Frontal cortex (tissue), 4 donors: ENCODE measurements around the gene DGCR2. TPM values are rescaled to one million over a fixed set of nuclear protein-coding genes. Genes with fewer than 3 reads are reported as not detected.
"Not testable (repeated sequence)": the region's sequence is repeated elsewhere in the genome, so short reads cannot be mapped to it uniquely, and the experiment has no call there.

Source experiments
- DNase-seq, 2 donors: peaks; one replicate each; pipeline ENCODE4 v3.0.0; 2012; ENCODE audit warnings: low spot score in 2 of 2
- FAIRE-seq: peaks from 2 replicates; lab custom pipeline; 2012; peaks lifted over from hg19 to GRCh38; lab: Jason Lieb, UNC
- total RNA-seq: library from RNA; depleted of rRNA; stranded (reverse); fragments of >200 nt; gene quantifications from one replicate; pipeline ENCODE4 v1.2.3, GENCODE V29; 2014
- donor health status: control.
- donor health status: control.
- donor health status: control.

DGCR2 gene
- total RNA-seq, 1 donor from 2014 or later: 65.2 TPM

DNA sequence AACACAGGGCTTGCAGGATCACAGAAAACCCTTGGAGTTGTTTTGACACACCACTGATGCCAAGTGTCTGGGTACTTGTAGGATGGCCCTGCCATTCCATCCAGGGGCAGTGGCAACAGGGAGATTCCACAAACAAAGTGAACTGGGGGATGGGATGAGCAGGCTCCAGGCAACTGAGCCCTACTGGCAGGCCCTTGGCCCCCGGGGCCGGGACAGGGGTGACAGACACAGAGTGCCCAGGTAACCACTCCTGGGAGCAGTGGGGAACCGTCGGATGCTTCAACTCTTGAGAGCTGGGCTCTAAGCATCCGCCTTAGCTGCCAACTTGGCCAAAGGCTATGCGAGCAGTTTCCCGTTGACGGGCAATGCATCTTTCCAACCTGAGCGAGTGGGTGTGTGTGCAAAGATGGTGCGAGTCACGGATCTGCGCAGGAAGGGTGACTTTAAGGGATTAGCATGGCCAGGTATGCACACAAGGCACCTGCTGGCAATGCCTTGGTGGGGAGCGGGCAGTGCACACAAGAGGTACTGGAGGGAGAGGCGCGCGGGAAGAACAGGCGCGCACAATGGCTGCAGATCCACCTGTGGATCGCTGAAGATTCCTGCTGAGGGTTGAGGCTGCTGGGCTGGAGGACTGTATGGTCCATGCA lies 103.1 kb downstream of the DGCR2 start:
- no peak for DNase-seq
- FAIRE-seq: no peak

DNA sequence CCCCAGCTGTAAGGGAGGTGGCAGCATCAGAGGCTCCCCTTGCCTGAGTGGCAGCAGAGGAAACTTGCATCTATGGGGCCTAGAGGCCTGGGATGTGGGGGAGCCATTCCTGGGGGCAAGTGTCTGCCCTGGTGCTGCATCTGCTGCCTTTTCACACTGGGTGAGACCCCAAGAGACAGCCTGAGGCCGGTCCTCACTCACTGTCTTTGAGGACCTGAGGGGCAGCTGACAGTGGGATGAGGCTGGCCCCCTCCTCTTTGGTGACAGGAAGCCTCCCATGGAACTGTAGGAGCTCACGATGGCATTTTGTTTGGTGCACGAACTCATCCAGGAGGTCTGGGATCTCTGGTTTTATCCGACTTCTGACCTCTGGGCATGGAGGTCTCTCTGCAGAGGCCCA lies 104.0 kb downstream of the DGCR2 start:
- no peak for FAIRE-seq

DNA sequence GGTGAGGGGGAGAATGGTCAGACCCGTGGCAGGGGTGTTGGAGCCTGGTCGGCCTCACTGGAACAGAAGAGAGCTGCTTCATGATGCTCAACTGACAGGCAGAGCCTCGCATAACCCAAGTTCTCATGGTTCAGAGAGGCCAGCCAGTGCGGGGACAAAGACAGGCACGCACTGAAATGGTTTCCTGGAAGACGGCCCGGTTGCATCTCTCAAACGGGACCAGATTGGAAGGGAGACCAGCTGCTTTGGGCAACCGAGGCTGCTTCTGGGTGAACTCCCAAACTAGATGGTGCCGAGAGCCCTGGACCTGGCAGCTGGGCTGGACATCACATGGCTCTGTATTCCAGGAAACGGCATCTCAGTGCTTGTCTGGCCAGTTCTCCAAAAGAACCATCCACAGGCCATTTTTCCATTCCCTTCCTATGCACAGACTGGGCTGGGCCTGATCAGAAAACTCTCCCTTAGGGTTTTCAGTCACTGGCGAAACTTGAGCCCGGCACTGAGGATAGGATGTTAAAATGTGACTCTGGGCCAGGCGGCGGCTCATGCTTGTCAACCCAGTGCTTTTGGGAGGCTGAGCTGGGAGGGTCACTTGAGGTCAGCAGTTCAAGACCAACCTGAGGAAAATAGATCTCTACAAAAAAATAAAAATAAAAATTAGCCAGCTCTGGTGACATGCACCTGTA lies 106.0 kb downstream of the DGCR2 start:
- no peak for DNase-seq
- no peak for FAIRE-seq

More for the DNA sequence above, 104.0 kb downstream of the DGCR2 start:
- no peak for DNase-seq

DNA sequence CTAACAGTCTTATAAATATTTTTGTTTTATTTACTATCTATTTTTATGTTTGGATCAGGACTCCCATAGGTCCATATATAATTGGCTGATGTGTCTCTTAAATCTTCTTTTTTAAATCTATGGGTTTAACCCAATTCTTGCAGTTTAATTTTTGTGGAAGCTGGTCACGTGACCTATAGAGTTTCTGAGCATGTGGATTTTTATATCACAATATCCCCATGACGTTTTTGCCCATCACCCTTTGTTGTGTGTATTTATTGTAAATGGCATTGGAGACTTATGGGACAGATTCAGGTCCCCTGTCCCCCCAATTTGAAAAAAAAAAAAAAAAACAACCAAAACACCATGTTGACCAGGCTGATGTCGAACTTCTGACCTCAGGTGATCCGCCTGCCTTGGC lies 107.3 kb downstream of the DGCR2 start:
- FAIRE-seq (no peak), DNase-seq (no peak)

DNA sequence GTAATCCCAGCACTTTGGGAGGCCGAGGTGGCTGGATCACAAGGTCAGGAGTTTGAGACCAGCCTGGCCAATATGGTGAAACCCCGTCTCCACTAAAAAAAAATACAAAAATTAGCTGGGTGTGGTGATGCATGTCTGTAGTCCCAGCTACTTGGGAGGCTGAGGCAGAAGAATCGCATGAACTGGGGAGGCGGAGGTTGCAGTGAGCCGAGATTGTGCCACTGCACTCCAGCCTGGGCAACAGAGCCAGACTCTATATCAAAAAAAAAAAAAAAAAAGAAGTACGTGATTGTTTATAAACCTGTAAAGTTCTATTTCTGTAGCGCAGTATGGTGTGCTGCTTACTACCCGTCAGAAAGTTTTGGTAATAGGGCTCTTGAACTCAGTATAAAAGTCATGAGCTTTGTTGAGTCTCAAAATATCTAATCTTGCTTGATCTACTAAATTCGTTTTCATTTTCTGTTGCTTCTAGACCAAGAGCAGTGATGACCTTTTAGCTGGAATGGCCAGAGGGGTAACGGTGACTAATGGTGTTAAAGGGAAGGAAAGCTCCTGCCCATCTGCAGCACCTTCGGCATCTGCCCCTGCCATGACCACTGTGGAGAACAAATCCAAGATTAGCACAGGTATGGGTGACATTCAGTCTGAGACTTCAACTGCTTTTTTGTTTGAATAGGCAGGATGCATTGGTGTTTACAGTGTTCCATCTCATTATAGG lies 108.2 kb downstream of the DGCR2 start:
- FAIRE-seq, DNase-seq: not testable (repeated sequence)

DNA sequence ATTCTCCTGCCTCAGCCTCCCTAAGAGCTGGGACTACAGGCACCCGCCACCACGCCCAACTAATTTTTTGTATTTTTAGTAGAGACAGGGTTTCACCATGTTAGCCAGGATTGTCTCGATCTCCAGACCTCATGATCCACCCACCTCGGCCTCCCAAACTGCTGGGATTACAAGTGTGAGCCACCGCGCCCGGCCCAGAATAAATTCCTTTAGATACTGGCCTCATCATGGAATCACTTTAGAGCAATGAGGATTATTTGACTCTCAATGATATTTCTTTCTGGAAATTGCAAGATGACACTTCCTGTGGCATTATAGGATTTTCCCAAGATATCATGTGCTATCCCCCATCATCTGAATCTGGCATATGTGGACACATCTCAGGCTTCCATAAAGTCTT lies 108.8 kb downstream of the DGCR2 start:
- not testable (repeated sequence) for FAIRE-seq, DNase-seq

DNA sequence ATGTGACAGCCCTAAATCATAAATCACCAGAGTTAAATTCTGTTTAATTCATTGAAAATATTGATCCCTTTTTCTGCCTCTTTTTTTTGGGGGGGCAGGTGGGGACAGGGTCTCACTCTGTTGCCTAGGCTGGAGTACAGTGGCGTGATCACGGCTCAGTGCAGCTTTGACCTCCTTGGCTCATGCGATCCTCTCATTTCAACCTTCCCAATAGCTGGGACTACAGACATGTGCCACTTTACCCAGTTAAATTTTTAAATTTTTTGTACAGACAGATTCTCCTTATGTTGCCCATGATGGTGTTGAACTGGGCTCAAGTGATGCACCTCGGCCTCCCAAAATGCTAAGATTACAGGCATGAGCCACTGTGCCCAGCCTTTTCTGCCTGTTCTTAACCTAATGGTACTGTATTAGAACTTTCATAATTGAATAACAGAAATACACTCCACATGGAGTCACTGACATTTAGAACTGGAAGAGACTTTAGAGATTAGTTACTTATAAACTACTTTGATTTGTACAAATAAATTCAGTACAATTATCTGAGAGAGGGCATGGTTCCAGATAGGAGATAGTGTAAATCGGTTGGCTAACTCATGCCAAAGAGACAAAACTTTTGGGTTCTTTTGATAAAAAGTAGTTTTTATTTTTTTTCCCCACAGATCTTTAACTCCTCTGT lies 109.8 kb downstream of the DGCR2 start:
- FAIRE-seq: no peak

DNA sequence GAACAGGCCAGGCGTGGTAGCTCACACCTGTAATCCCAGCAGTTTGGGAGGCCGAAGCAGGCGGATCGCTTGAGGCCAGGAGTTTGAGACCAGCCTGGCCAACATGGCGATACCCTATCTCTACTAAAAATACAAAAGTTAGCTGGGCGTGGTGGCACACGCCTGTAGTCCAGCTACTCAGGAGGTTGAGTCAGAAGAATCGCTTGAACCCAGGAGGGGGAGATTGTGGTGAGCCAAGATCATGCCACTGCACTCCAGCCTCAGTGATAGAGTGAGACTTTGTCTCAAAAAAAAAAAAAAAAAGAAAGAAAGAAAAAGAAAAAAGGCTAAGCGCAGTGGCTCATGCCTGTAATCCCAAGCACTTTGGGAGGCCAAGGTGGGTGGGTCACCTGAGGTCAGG lies 110.6 kb downstream of the DGCR2 start:
- FAIRE-seq, DNase-seq: not testable (repeated sequence)

More for the DNA sequence above, 109.8 kb downstream of the DGCR2 start:
- DNase-seq: no peak

DNA sequence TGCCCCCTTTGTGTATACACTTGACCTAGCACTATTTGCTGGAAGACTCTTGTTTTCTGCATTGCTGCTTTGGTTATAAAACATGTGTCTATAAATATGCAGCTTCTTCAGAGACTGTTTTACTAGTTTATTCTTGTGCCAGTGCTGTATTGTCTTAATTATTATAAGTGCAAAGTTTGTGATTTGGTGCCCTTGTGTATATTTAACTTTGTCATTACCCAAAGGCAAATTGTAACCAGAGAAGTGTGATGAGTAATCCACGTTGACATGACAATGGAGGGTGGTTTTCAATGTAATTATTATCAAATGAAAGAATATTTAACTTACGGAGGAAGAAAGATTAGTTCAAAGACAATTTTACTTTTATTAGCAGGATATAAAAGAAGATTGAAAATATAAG lies 111.1 kb downstream of the DGCR2 start:
- no peak for FAIRE-seq
- no peak for DNase-seq

DNA sequence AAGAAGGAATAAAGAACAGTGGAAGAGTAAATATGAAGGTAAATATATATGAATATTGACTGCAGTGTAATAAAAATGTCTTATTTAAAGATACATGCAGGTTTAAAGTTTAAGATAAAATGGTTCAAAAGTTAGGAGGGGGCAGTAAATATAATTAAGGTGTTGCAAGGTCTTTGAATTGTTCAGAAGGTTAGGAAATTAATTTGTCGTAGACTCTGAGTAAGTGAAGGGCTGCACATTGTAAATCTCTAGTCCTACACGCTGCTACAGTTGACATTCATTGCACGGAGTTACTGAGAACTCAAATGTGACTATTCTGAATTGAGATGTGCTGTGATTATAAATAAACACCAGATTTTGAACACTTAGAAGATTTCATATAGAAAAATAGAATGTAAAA lies 116.3 kb downstream of the DGCR2 start:
- DNase-seq (no peak), FAIRE-seq (no peak)

DNA sequence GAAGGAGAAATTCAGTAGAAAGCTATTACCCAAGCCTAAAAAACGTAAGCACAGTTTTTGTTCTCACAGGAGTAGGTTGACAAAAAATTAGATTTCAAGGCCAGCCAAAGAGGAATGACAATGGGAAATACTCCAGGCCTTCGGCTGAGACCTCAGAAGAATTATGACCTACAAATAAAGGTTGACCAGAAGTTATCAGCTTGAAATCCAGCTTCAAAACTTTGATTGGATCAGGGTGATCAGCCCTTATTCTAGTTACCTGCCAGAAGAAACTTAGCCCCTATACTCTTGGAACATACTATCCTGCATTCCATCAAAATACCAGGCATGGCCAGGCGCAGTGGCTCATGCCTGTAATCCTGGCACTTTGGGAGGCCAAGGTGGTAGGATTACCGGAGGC lies 117.7 kb downstream of the DGCR2 start:
- FAIRE-seq: no peak
- DNase-seq: no peak

DNA sequence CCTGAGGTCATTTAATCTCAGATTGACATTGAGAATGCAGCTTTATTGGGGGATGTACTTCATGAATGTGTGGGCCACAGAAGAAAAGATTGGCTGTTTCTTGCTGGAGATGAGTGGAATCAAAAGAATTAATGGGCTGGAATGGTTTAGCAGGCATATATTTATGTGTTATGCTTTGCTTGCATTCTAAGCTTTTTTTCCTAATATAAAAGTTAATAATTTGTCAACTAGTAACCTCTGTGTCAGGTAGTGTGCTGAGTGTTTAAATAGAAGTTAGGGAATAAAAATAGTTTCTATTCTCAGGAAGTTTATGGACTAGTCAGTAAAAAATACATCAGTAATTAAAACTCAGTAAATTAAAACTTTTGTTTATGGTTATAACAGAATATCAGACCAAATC lies 118.7 kb downstream of the DGCR2 start:
- DNase-seq: no peak
- FAIRE-seq: no peak

DNA sequence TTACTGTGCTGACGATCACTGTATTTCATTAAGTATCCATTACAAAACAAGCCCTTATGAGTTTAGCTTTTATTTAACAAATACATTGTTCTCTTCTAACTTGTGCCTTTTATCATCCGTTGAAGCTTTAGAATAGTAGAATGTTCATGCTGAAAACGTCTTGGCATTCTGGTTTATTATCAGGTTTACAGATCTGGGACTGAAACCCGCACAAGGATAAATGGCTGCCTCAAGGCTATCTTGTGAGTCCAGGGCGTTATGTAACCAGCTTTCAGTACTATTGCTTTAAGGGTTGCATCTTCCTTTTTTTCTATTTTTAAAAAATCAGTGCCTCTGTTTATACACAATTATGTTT lies 119.6 kb downstream of the DGCR2 start:
- no peak for FAIRE-seq
- no peak for DNase-seq

DNA sequence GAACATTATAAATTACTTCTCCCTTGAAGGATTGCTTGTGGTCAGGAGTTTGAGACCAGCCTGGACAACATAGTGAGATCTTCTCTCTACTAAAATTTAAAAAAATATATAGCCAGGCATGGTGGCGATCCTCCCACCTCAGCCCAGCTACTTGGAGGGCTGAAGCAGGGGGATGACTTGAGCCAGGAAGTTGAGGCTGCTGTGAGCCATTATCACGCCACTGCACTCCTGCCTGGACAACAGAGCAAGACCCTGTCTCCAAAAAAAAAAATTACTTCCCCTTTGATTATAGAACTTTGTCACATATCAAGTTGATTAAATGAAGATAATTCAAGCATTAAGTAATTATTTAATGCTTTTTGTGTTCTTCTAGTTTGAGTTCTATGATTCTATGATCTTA lies 121.0 kb downstream of the DGCR2 start:
- FAIRE-seq (no peak), DNase-seq (no peak)

DNA sequence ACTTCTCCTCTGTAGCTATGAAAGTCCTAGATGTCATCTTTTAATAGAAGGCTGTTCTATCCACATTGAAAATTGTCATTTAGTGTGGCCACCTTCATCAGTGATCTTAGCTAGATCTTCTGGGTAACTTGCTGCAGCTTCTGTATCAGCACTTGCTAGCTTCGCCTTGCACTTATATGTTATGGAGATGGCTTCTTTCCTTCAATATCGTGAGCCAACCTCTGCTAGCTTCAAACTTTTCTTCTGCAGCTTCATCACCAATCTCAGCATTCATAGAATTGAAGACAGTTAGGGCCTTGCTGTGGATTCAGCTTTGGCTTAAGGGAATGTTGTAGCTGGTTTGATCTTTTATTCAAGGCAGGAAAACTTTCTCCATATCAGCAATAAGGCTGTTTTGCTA lies 122.1 kb downstream of the DGCR2 start:
- not testable (repeated sequence) for DNase-seq, FAIRE-seq

DNA sequence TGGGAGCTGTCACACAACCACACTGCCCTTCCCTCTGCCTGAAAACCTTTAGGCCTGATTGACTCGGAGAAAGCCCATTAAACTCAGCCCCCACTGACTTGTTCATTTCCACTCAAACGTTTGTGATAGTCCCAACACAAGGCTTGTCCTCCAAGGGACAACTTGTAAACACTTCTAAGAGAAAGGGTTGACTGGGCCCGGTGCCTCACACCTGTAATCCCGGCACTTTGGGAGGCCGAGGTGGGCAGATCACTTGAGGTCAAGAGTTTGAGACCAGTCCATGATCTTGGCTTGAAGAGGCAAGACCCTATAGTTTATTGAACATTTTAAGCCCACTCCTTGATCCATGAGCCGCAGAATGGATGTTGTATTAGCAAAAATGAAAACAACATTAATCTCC lies 122.8 kb downstream of the DGCR2 start:
- FAIRE-seq (no peak), DNase-seq (no peak)

DNA sequence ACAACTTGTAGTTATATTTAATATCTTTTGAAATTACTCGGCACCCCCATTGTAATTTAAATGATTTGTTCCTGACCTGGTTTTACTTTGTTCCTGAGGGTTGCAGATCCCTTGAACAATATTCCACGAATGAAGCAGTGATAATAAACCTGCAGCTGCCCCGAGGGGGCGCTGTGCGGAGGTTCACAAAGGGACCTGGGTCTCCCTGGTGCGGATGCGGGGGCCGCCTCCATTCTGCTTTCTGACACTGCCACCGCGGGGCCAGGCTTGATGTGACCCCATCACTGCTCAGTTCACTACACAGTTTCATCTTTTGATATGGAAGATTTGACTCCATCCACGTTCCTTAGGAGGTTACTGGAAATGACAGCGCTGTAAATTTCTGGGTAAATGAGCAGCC lies 123.2 kb downstream of the DGCR2 start:
- no peak for FAIRE-seq
- no peak for DNase-seq

DNA sequence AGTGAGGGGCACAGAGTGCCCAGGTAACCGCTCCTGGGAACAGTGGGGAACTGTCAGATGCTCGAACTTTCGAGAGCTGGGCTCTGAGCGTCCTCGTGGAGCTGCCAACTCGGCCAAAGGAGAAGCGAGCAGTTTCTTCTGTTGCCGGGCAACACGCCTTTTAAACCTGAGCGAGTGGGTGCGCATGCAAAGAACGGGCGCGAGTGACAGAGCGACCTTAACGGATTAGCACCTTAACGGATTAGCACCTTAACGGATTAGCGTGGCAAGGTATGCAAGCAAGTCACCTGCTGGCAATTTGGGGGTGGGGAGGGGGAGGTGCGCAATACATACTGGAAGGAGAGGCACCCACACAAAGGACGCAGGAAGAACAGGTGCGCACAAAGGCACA lies 124.3 kb downstream of the DGCR2 start:
- FAIRE-seq: no peak

DNA sequence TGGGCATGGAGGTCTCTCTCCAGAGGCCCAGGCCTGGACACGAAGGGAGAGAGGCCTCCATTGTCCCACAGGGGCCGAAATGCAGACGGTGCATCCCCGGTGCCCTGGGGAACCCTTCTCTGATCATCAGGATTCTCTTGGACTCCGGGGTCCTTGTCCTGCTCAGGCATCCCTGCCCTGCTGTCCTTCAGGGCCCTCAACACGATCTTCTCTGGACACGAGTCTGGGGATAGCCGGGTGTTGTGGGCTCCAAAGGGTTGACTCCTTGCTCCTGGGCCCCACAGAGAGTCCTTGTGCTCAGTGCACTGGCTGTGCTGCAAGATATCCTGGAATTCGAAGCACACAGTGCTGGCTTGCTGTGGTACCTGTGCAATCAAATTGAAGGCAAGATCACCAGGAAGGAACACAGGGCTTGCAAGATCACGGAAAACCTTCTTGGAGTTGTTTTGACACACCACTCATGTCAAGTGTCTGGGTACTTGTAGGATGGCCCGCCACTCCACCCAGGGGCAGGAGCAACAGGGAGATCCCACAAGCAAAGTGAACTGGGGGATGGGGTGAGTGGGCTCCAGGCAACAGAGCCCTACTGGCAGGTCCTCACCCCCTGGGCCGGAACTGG lies 124.8 kb downstream of the DGCR2 start:
- DNase-seq (no peak), FAIRE-seq (no peak)

More for the DNA sequence above, 124.3 kb downstream of the DGCR2 start:
- DNase-seq: no peak

DNA sequence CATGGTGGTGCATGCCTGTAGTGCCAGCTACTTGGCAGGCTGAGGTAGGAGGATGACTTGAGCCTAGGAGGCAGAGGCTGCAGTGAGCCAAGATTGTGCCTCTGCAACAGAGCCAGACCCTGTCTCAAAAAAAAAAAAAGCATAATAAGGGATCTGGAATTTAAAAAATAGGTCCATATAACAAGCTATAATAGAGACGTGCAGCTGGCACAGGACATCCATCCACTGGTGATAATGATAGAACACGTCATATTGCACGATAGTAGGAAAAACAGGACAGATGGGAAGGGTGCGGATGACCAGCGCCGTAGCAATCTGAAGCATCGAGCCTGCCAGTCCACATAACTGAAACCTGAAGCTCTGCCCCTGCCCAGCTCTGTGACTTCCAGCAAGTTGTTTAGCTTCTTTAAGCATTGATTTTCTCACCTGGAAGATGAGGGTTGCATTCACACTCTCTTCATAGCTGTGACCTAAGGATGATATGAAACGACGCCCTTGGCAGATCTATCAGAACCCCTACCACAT lies 125.8 kb downstream of the DGCR2 start:
- DNase-seq (no peak), FAIRE-seq (no peak)
